ENCODE results near the gene PLOD1.
"Not testable (repeated sequence)": the region's sequence is repeated elsewhere in the genome, so short reads cannot be mapped to it uniquely, and the experiment has no call there.

PLOD1 gene

GRCh38 chr1:11934302-11935056 is at the start of gene PLOD1:
TSS of gene PLOD1 (plus strand) at chr1:11934717. CDS start at chr1:11934780, 63 bp downstream.
- peak; percentile 73 for DNase-seq (ENCODE audit: low read depth)

- no peak for DNase-seq (ENCODE audit: low read depth)
These were observed 48.6 kb upstream of the PLOD1 start for GRCh38 chr1:11885916-11886315.

- DNase-seq (ENCODE audit: low read depth): no peak
These were observed 47.4 kb upstream of the PLOD1 start for GRCh38 chr1:11886986-11887665.

- DNase-seq (ENCODE audit: low read depth): no peak
These were observed 46.9 kb upstream of the PLOD1 start for GRCh38 chr1:11887666-11888007.

DNA sequence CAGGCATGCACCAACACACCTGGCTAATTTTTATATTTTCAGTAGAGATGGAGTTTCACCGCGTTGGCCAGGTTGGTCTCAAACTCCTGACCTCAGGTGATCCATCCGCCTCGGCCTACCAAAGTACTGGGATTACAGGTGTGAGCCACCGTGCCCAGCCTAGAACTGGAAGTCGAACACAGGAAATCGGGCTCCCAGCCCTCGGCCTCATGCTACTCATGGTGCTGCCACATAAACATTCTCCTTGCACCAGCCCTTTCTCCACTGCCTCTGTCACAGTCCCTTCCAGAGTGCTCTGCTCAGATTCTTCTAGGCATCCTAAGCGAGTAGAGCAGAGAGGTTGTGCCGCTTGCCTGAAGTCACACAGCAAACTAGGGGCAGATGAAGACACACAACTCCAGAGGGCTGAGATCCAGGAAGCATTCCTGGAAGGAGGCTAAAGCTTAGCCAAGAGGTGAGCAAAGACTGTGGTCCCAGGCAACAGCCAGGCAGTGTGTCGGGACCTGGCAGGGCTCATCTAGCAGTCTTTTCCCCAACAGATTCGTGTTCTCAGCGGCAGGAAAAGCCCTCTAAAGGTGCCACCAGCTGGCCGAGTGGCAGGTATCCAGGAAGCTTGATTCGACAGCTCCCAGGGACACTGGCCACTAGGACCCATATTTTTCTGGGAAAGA is 46.2 kb upstream of the PLOD1 start:
- DNase-seq (ENCODE audit: low read depth): no peak

DNA sequence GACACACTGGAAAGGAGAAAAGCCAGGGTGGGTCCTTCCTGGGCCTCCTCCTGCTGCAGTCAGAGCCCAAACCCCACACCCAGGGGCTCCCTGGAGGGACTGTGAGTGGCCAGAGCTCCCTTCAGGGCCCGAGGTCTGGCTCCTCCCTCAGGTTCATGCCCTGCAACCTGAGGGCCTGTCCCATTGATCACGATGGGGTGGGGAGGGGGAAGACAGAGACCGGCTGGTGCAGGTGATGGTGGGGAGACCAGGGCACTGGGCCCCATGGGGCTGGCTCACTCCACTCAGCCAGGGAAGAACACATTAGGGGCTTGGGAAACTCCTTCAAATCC is 45.7 kb upstream of the PLOD1 start:
- no peak for DNase-seq (ENCODE audit: low read depth)

GRCh38 chr1:11891433-11892186 is 42.9 kb upstream of the PLOD1 start:
- DNase-seq (ENCODE audit: low read depth): no peak

- DNase-seq (ENCODE audit: low read depth): no peak
These were observed 40.6 kb upstream of the PLOD1 start for GRCh38 chr1:11893907-11894251.

- DNase-seq (ENCODE audit: low read depth): not testable (repeated sequence)
These were observed 40.0 kb upstream of the PLOD1 start for GRCh38 chr1:11894501-11894900.

- DNase-seq (ENCODE audit: low read depth): no peak
These were observed 36.3 kb upstream of the PLOD1 start for GRCh38 chr1:11898086-11898785.

DNA sequence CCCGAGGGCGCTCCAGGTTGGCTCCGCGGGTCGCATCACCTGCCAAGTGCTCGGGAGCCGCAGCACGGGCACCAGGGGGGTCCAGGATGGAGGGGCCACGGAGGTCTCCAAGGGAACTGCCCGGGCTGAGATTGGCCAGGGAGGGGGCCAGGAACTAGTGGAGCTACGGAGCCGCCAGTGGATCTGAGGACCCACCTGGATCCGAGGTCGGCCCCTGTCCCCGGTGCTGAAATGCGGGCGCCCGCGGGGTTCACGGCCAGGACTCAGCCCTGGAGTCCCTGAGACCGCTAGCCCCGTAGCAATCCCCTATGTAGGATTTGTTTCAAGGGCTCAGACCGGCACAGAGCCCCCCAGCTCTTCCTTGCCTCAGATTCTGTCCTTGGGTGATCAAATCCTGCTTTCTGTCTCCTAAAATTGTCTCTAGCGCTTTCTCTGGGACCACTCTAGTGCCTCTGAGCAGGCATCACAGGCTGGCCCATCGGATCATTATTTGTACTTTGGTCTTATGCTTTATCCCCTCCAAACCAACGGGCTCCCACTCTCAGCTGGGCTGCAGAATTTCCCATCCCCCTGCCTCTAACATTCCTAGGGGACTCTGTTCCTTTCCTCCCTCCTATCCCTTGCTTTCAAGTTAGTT is 35.6 kb upstream of the PLOD1 start:
- no peak for DNase-seq (ENCODE audit: low read depth)

GRCh38 chr1:11901446-11901845 is 33.1 kb upstream of the PLOD1 start:
- DNase-seq (ENCODE audit: low read depth): not testable (repeated sequence)

GRCh38 chr1:11903210-11903609 is 31.3 kb upstream of the PLOD1 start:
- DNase-seq (ENCODE audit: low read depth): no peak

- DNase-seq (ENCODE audit: low read depth): not testable (repeated sequence)
These were observed 30.4 kb upstream of the PLOD1 start for GRCh38 chr1:11904156-11904555.

GRCh38 chr1:11904978-11905377 is 29.5 kb upstream of the PLOD1 start:
- no peak for DNase-seq (ENCODE audit: low read depth)

GRCh38 chr1:11906870-11907269 is 27.6 kb upstream of the PLOD1 start:
- DNase-seq (ENCODE audit: low read depth): no peak

- DNase-seq (ENCODE audit: low read depth): peak; percentile 83
These were observed 27.0 kb upstream of the PLOD1 start for GRCh38 chr1:11907275-11908094.

DNA sequence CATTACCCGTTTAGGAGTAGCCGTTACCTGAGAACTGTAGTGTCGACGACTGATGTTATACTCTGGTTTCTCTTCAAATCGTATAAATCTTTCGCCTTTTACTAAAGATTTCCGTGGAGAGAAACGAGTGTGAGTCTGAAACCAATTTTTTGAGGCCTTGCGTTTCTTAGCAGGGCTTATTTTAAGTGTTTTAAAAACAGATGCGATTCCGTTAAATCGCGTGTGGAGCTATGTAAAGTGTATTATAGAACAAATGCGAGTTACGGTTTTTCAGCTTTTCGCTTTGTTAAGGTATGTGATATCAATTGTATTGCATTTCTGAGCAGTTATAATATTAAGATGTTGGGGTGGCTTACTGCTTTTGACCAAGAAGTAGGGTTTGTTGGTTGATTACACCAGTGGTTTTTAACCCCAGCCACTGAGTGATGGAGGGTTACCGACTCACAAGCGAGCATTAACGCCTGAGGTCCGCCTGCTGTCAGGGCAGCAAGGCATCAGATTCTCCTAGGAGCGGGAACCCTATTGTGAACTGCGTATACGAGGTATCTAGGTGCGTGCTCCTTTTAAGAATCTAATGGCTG is 26.3 kb upstream of the PLOD1 start:
- peak; percentile 91 for DNase-seq (ENCODE audit: low read depth)

- DNase-seq (ENCODE audit: low read depth): not testable (repeated sequence)
These were observed 23.6 kb upstream of the PLOD1 start for GRCh38 chr1:11910914-11911228.

- DNase-seq (ENCODE audit: low read depth): no peak
These were observed 22.5 kb upstream of the PLOD1 start for GRCh38 chr1:11912000-11912399.
